Measurements from ENCODE around the gene ANKRD28.
"Not testable (repeated sequence)": the region's sequence is repeated elsewhere in the genome, so short reads cannot be mapped to it uniquely, and the experiment has no call there.

The ANKRD28 gene

GRCh38 chr3:15797642-15798303 lies at the start of gene ANKRD28:
Gene ANKRD28, minus strand, starts transcription at chr3:15797979. Its CDS starts 1,458 bp downstream, at chr3:15796521.
- intact Hi-C loops (cut with DNase I), result loop anchor here (5.0 kb wide), 1 partner anchor 165 kb away; no protein-coding TSS in a partner anchor
- DNase-seq, result no peak

- no peak for DNase-seq
- intact Hi-C loops (cut with DNase I), result no loop called here
Measured at GRCh38 chr3:15847239-15847638, 49.5 kb upstream of the ANKRD28 start.

- DNase-seq, result no peak
- intact Hi-C loops (cut with DNase I), result no loop called here
Measured at GRCh38 chr3:15846606-15847005, 48.8 kb upstream of the ANKRD28 start.

GRCh38 chr3:15845475-15845874 lies 47.7 kb upstream of the ANKRD28 start:
- no peak for DNase-seq
- intact Hi-C loops (cut with DNase I), result no loop called here

GRCh38 chr3:15844889-15845288 lies 47.1 kb upstream of the ANKRD28 start:
- no peak for DNase-seq
- intact Hi-C loops (cut with DNase I), result no loop called here

GRCh38 chr3:15841091-15841973 lies 43.6 kb upstream of the ANKRD28 start:
- intact Hi-C loops (cut with DNase I); DNase-seq: not testable (repeated sequence)

- intact Hi-C loops (cut with DNase I), result no loop called here
- no peak for DNase-seq
Measured at GRCh38 chr3:15839568-15839967, 41.8 kb upstream of the ANKRD28 start.

GRCh38 chr3:15831927-15832326 lies 34.1 kb upstream of the ANKRD28 start:
- intact Hi-C loops (cut with DNase I), result no loop called here
- no peak for DNase-seq

GRCh38 chr3:15825016-15825415 lies 27.2 kb upstream of the ANKRD28 start:
- intact Hi-C loops (cut with DNase I), result loop anchor here (10.0 kb wide), 1 partner anchor 220 kb away; no protein-coding TSS in a partner anchor
- DNase-seq, result no peak

GRCh38 chr3:15823092-15823491 lies 25.3 kb upstream of the ANKRD28 start:
- DNase-seq, result peak in 1 of 10 donors; percentile 43
- intact Hi-C loops (cut with DNase I), result loop anchor here (10.0 kb wide), 1 partner anchor 222 kb away; no protein-coding TSS in a partner anchor

GRCh38 chr3:15822281-15822680 lies 24.5 kb upstream of the ANKRD28 start:
- DNase-seq, result no peak
- intact Hi-C loops (cut with DNase I), result loop anchor here (10.0 kb wide), 1 partner anchor 223 kb away; no protein-coding TSS in a partner anchor

- DNase-seq, result no peak
- intact Hi-C loops (cut with DNase I), result loop anchor here (10.0 kb wide), 1 partner anchor 224 kb away; no protein-coding TSS in a partner anchor
Measured at GRCh38 chr3:15820911-15821310, 23.1 kb upstream of the ANKRD28 start.

- intact Hi-C loops (cut with DNase I), result loop anchor here (5.0 kb wide), 2 partner anchors 38 to 358 kb away; no protein-coding TSS in a partner anchor
- DNase-seq, result no peak
Measured at GRCh38 chr3:15819576-15819975, 21.8 kb upstream of the ANKRD28 start.

GRCh38 chr3:15819043-15819442 lies 21.3 kb upstream of the ANKRD28 start:
- intact Hi-C loops (cut with DNase I), result loop anchor here (5.0 kb wide), 2 partner anchors 38 to 358 kb away; no protein-coding TSS in a partner anchor
- DNase-seq, result no peak

GRCh38 chr3:15815696-15816095 lies 17.9 kb upstream of the ANKRD28 start:
- DNase-seq, result no peak
- intact Hi-C loops (cut with DNase I), result loop anchor here (2.0 to 5.0 kb wide), 3 partner anchors 42 to 431 kb away; no protein-coding TSS in a partner anchor

GRCh38 chr3:15813079-15813478 lies 15.3 kb upstream of the ANKRD28 start:
- peak in 2 of 10 donors; percentile 58 to 65 for DNase-seq
- intact Hi-C loops (cut with DNase I), result loop anchor here (5.0 kb wide), 1 partner anchor 166 kb away; no protein-coding TSS in a partner anchor

GRCh38 chr3:15812183-15812582 lies 14.4 kb upstream of the ANKRD28 start:
- intact Hi-C loops (cut with DNase I), result loop anchor here (1.0 to 5.0 kb wide), 2 partner anchors 165 to 182 kb away; no protein-coding TSS in a partner anchor
- no peak for DNase-seq

GRCh38 chr3:15810702-15811101 lies 12.9 kb upstream of the ANKRD28 start:
- no peak for DNase-seq
- intact Hi-C loops (cut with DNase I), result loop anchor here (5.0 kb wide), 1 partner anchor 163 kb away; no protein-coding TSS in a partner anchor

GRCh38 chr3:15809313-15809712 lies 11.5 kb upstream of the ANKRD28 start:
- intact Hi-C loops (cut with DNase I), result no loop called here
- DNase-seq, result no peak

- intact Hi-C loops (cut with DNase I), result no loop called here
Measured at GRCh38 chr3:15808679-15809310, 11.0 kb upstream of the ANKRD28 start.

More at GRCh38 chr3:15808679-15809310, 11.0 kb upstream of the ANKRD28 start:
- no peak for DNase-seq

All from posterior cingulate gyrus (tissue), 11 donors.